Sigmoid colon (tissue), 3 donors: ENCODE measurements around the gene LTO1.

ENCODE experiments used
- POLR2A ChIP-seq, 2 donors: fragments of 450-650 bp; IDR thresholded peaks; one replicate each; pipeline ENCODE4 v1.6.1; 2016; ENCODE audit warnings: antibody characterized with exemption in 2 of 2, mild to moderate bottlenecking in 2 of 2, moderate library complexity in 2 of 2
- TF ChIP-seq, protein P1 (sequence below), 4 experiments: fragments of 450-650 bp in 3 of 4; fragments of 200-600 bp in 1 of 4; IDR thresholded peaks; one replicate each; pipeline ENCODE4 v1.5.1; 2016 to 2019; ENCODE audit warnings: antibody characterized with exemption in 4 of 4, mild to moderate bottlenecking in 3 of 4, moderate library complexity in 2 of 4

DNA sequence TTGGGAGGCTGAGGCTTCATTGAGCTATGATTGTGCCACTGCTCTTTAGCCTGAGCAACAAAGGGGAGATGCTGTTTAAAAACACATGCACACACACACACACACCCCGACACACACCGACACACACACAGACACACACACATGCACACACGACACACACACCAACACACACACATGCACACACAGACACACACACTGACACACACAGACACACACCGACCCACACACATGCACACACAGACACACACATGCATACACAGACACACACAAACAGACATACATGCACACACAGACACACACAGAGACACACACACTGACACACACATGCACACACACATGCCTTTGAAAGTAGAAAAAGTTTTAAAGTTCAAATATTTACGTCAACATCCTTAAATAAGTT is 5.5 kb upstream of the LTO1 start:
- TF ChIP-seq POLR2A (IDR thresholded peaks at IDR 0.05), result no peak
- TF ChIP-seq, protein P1, sequence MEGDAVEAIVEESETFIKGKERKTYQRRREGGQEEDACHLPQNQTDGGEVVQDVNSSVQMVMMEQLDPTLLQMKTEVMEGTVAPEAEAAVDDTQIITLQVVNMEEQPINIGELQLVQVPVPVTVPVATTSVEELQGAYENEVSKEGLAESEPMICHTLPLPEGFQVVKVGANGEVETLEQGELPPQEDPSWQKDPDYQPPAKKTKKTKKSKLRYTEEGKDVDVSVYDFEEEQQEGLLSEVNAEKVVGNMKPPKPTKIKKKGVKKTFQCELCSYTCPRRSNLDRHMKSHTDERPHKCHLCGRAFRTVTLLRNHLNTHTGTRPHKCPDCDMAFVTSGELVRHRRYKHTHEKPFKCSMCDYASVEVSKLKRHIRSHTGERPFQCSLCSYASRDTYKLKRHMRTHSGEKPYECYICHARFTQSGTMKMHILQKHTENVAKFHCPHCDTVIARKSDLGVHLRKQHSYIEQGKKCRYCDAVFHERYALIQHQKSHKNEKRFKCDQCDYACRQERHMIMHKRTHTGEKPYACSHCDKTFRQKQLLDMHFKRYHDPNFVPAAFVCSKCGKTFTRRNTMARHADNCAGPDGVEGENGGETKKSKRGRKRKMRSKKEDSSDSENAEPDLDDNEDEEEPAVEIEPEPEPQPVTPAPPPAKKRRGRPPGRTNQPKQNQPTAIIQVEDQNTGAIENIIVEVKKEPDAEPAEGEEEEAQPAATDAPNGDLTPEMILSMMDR (IDR thresholded peaks at IDR 0.05), result no peak
